ENCODE measurements around the gene DDX51. TPM values are rescaled to one million over a fixed set of nuclear protein-coding genes. Genes with fewer than 3 reads are reported as not detected.

The DDX51 gene
- total RNA-seq, 1 experiment from 2014 or later = 16.2 TPM

DNA sequence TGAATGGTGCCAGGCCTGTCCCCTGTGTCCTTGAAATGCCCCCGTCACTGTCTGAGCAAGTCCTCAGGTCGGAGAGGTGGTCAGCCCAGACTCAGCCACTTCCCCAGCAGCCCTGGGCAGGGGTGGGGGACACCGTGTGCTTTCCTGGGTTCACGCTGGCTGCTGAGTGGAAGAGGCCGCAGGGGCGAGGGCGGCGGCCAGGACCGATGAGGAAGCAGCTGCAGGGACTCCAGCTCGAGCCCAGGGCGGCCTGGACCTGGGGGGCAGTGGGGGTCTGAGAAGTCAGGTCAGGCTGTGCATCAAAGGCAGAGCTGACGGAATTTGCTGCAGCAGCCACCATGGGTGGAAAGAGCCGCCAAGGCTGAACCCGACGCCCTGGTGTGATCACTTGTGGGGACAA lies 28.5 kb upstream of the DDX51 start:
- H3K79me2 ChIP-seq (ENCODE audit: low read depth) = no peaks in the 10 kb centered on the region
- H3F3A ChIP-seq (ENCODE audit: insufficient read depth, low read depth) = no peaks in the 10 kb centered on the region
- peaks cover 75% of the 10 kb centered on the region for H3K27me3 ChIP-seq (ENCODE audit: insufficient read depth, low read depth)
- H3K9me2 ChIP-seq (ENCODE audit: insufficient read depth) = no peaks in the 10 kb centered on the region
- no peak overlapping the region for H3K4me2 ChIP-seq
- peaks cover 4% of the 10 kb centered on the region; the same call in 1 of the 2 replicates for H4K20me1 ChIP-seq (ENCODE audit: insufficient read depth)
- H2AFZ ChIP-seq = no peak overlapping the region
- H3K27ac ChIP-seq = no peak overlapping the region
- DNase-seq = no peak
- intact Hi-C loops (cut with micrococcal nuclease; ENCODE audit: unreplicated experiment) = no loop called here
- H3K4me1 ChIP-seq (replicated peaks; ENCODE audit: insufficient read depth) = no peaks in the 10 kb centered on the region
- no peaks in the 10 kb centered on the region for H3K36me3 ChIP-seq (ENCODE audit: low read depth)
- ChIA-PET CTCF (no interaction called here), POLR2A (ENCODE audit: unreplicated experiment) (no interaction called here)
- H3K4me3 ChIP-seq = no peak overlapping the region
- TF ChIP-seq CTCF (conservative IDR thresholded peaks at IDR 0.05) (no peak), EZH2 (IDR thresholded peaks at IDR 0.05; ENCODE audit: low read depth) (peak; percentile 91; the same call in 1 of the 2 replicates)
- no peaks in the 10 kb centered on the region for H3K9me3 ChIP-seq (ENCODE audit: insufficient read depth, low read depth)
- BruUV-seq (replicated peaks) = no TSS peak

DNA sequence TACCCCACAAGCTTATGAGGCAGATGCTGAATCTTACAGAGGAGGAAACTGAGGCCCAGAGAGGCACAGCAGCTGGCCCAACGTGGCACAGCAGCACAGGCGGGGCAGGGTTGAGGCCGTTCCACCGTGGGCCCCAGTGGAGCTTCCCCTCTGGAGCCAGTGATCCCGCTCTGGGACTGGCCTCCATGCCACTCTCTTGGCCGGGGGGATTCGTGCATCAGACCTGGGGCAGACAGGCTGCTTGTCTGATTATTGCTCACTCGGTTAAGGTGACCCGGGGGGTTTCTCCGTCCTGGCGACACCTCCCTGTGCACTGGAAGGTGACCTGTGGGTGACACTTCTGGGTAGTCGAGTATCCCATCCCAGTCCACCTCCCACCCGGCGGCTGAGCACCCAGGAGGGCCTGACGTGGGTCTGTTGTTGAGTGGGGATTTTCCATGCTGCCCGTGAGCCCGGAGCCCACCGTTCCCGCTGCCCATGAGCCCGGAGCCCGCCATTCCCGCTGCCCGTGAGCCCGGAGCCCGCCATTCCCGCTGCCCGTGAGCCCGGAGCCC lies 27.9 kb upstream of the DDX51 start:
- Histone ChIP-seq H3K36me3 (ENCODE audit: low read depth) (no peaks in the 10 kb centered on the region), H3K4me3 (no peak overlapping the region), H3K9me2 (ENCODE audit: insufficient read depth) (no peaks in the 10 kb centered on the region), H3K27ac (no peak overlapping the region), H4K20me1 (ENCODE audit: insufficient read depth) (peaks cover 4% of the 10 kb centered on the region; the same call in 1 of the 2 replicates), H3F3A (ENCODE audit: insufficient read depth, low read depth) (no peaks in the 10 kb centered on the region), H3K9me3 (ENCODE audit: insufficient read depth, low read depth) (no peaks in the 10 kb centered on the region), H3K27me3 (ENCODE audit: insufficient read depth, low read depth) (peaks cover 71% of the 10 kb centered on the region), H3K4me2 (no peak overlapping the region), H3K4me1 (replicated peaks; ENCODE audit: insufficient read depth) (no peaks in the 10 kb centered on the region), H2AFZ (no peak overlapping the region), H3K79me2 (ENCODE audit: low read depth) (no peaks in the 10 kb centered on the region)
- ChIA-PET POLR2A (ENCODE audit: unreplicated experiment) (no interaction called here), CTCF (no interaction called here)
- DNase-seq = no peak
- intact Hi-C loops (cut with micrococcal nuclease; ENCODE audit: unreplicated experiment) = no loop called here
- no peak for TF ChIP-seq CTCF (conservative IDR thresholded peaks at IDR 0.05)
- TF ChIP-seq EZH2 (IDR thresholded peaks at IDR 0.05; ENCODE audit: low read depth) = no peak
- no TSS peak for BruUV-seq (replicated peaks)

DNA sequence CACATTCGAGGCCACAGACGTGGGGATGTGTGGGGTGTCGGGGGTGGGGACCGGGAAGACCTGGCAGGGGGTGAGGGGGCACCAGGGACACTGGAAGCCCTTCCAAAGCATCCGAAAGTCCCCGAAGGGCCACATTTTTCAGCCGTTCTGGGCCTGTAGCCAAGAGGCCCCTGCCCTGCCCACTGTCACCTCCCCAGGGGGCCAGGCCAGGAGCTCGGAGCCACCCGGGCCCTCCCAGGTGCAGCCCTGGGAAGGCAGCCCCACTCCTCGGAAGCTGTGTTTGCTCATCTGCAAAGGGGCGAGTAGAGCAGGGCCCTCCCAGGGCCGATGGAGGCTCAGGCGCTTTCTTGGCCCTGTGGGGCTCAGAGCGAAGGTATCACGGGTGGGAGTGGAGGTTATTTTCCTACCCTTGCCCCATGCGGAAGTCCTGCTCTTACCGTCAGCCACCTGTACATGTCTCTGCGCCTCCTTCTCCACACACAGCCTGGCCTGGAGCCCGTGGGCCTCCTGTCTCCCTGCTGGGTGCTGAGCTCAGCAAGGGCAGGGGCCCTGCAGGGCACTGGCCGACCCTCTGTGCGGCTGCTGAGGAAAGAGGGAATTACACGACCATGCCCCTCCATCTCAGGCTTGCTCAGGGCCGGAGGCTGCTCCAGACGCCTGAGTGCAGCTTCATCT lies 27.3 kb upstream of the DDX51 start:
- Histone ChIP-seq H3K4me1 (replicated peaks; ENCODE audit: insufficient read depth) (no peaks in the 10 kb centered on the region), H4K20me1 (ENCODE audit: insufficient read depth) (peaks cover 4% of the 10 kb centered on the region; the same call in 1 of the 2 replicates), H3K4me2 (no peak overlapping the region), H3K9me2 (ENCODE audit: insufficient read depth) (no peaks in the 10 kb centered on the region), H2AFZ (no peak overlapping the region), H3K36me3 (ENCODE audit: low read depth) (no peaks in the 10 kb centered on the region), H3K4me3 (no peak overlapping the region), H3F3A (ENCODE audit: insufficient read depth, low read depth) (no peaks in the 10 kb centered on the region), H3K79me2 (ENCODE audit: low read depth) (no peaks in the 10 kb centered on the region), H3K9me3 (ENCODE audit: insufficient read depth, low read depth) (no peaks in the 10 kb centered on the region), H3K27me3 (ENCODE audit: insufficient read depth, low read depth) (peaks cover 65% of the 10 kb centered on the region), H3K27ac (no peak overlapping the region)
- intact Hi-C loops (cut with micrococcal nuclease; ENCODE audit: unreplicated experiment) = no loop called here
- CTCF ChIA-PET = interaction anchor here (0.6 kb wide), 1 partner anchor 1469 kb away, joined by 7 read pairs; no protein-coding TSS in a partner anchor
- DNase-seq = no peak
- 0 out of 2 replicates have a peak, but pooled peaks have one; percentile 55 for TF ChIP-seq EZH2 (IDR thresholded peaks at IDR 0.05; ENCODE audit: low read depth)
- TF ChIP-seq CTCF (conservative IDR thresholded peaks at IDR 0.05) = no peak
- BruUV-seq (replicated peaks) = no TSS peak
- POLR2A ChIA-PET (ENCODE audit: unreplicated experiment) = no interaction called here

All from PC-9 (cell line).